ENCODE data around the gene IFT20. TPM values are rescaled to one million over a fixed set of nuclear protein-coding genes. Genes with fewer than 3 reads are reported as not detected.

Gene IFT20
- total and polyA plus RNA-seq, 2 donors (not counting 3 experiments of a cell fraction or from before 2014, with no cell fraction given): 26.5 to 45.0 TPM

- no peak overlapping the region for H3K4me3 ChIP-seq (replicated peaks in 1 of 3; ENCODE audit: insufficient read depth in 1 of 3, low read depth in 1 of 3, low read length in 3 of 3)
- intact Hi-C loops (cut with micrococcal nuclease): no loop called here
- FAIRE-seq: no peak
- no peaks in the 10 kb centered on the region for H3K9me3 ChIP-seq (replicated peaks; ENCODE audit: control insufficient read depth, insufficient read depth, low read length)
- peaks cover 0 to 4% of the 10 kb centered on the region in 2 experiments for H3K27me3 ChIP-seq (ENCODE audit: control insufficient read depth in 2 of 2, insufficient read depth in 2 of 2, low read length in 2 of 2)
- BruUV-seq (replicated peaks): no TSS peak
- no peaks in the 10 kb centered on the region for H3K9me1 ChIP-seq (replicated peaks; ENCODE audit: control insufficient read depth, extremely low read depth, insufficient read depth, low read length)
- POLR2A ChIA-PET: no interaction called here
- CTCF ChIA-PET: interaction anchor here (1.2 kb wide), 1 partner anchor 29 kb away, joined by 3 read pairs; no protein-coding TSS in a partner anchor
- H3K27ac ChIP-seq (ENCODE audit: insufficient read depth, low read depth, low read length): no peak overlapping the region
- no peaks in the 10 kb centered on the region for H3K4me1 ChIP-seq (ENCODE audit: control insufficient read depth, extremely low read depth, insufficient read depth, low read length)
- no peaks in the 10 kb centered on the region for H3K36me3 ChIP-seq (ENCODE audit: control insufficient read depth in 2 of 2, extremely low read depth in 1 of 2, insufficient read depth in 2 of 2, low read length in 2 of 2)
- TF ChIP-seq MAX (IDR thresholded peaks at IDR 0.05; ENCODE audit: insufficient read depth, insufficient read length) (no peak), POLR2A (IDR thresholded peaks at IDR 0.05; ENCODE audit: low read depth, low read length) (no peak), CTCF (IDR thresholded peaks at IDR 0.05; ENCODE audit: extremely low read depth in 1 of 2, insufficient read depth in 1 of 2, low read depth in 1 of 2, low read length in 2 of 2) (no peak), MYC (IDR thresholded peaks at IDR 0.05; ENCODE audit: low read depth, low read length) (no peak), FOS (IDR thresholded peaks at IDR 0.05; ENCODE audit: borderline replicate concordance, insufficient read depth, low read length) (no peak), JUN (IDR thresholded peaks at IDR 0.05; ENCODE audit: borderline replicate concordance, insufficient read depth, insufficient read length, low read depth) (no peak), EZH2 (IDR thresholded peaks at IDR 0.05; ENCODE audit: borderline replicate concordance, low read depth, low read length, severe bottlenecking) (no peak), POLR2AphosphoS5 (IDR thresholded peaks at IDR 0.05; ENCODE audit: insufficient read depth, low read depth, low read length) (no peak), GATA2 (IDR thresholded peaks at IDR 0.05; ENCODE audit: insufficient read depth, insufficient read length, low read depth, low read length) (no peak)
- no peaks in the 10 kb centered on the region for H4K20me1 ChIP-seq (replicated peaks; ENCODE audit: control insufficient read depth, extremely low read depth, insufficient read depth, low read length)
- no peak overlapping the region for H3K4me2 ChIP-seq (ENCODE audit: insufficient read depth, low read length)
- H3K79me2 ChIP-seq (ENCODE audit: control insufficient read depth, insufficient read depth, low read length): no peaks in the 10 kb centered on the region
- DNase-seq (ENCODE audit: low read depth, low spot score): no peak
- dilution Hi-C loops (cut with MboI; ENCODE audit: extremely low pct_ligation_motif_present, low sequenced_read_pairs): no loop called here
- no peak overlapping the region for H2AFZ ChIP-seq (ENCODE audit: low read depth, low read length)
- H3K9ac ChIP-seq (replicated peaks; ENCODE audit: extremely low read depth, insufficient read depth, low read length): no peak overlapping the region
These were observed 54.4 kb downstream of the IFT20 start for GRCh38 chr17:28280826-28281225.

All from endothelial cell of umbilical vein (primary cell).